CD14-positive monocyte (primary cell): ENCODE results near the gene KRTAP13-1. TPM values are rescaled to one million over a fixed set of nuclear protein-coding genes. Genes with fewer than 3 reads are reported as not detected.

Experiments
- DNase-seq, 3 donors: peaks; one replicate each; pipeline ENCODE4 v3.0.0-alpha.2; 2011 to 2022
- H2AFZ ChIP-seq: 2 replicates; pipeline ENCODE4 v1.6.0; 2012; ENCODE audit warnings: mild to moderate bottlenecking, low read depth, low read length, inconsistent platforms; ENCODE audit not compliant: insufficient read depth, poor library complexity, severe bottlenecking
- H3K27ac ChIP-seq, 2 donors: 1 replicate in 1 of 2; 2 replicates in 1 of 2; pipeline ENCODE4 v1.5.1; 2012 to 2013; ENCODE audit warnings: low read length in 2 of 2, control low read depth in 1 of 2, inconsistent platforms in 1 of 2, low read depth in 1 of 2, mild to moderate bottlenecking in 1 of 2
- H3K27me3 ChIP-seq, 2 donors: one replicate each; pipeline versions ENCODE4 v1.6.0 to v1.6.1; 2011 to 2013; ENCODE audit warnings: low read length in 2 of 2; ENCODE audit not compliant: control insufficient read depth in 2 of 2, insufficient read depth in 2 of 2
- H3K36me3 ChIP-seq, 2 donors: replicated peaks in 1 of 2; 1 replicate in 1 of 2; 2 replicates in 1 of 2; pipeline versions ENCODE4 v1.5.1 to v1.6.1; 2012 to 2013; ENCODE audit warnings: low read length in 2 of 2, control low read depth in 1 of 2, inconsistent platforms in 1 of 2, mild to moderate bottlenecking in 1 of 2; ENCODE audit not compliant: insufficient read depth in 2 of 2, control insufficient read depth in 1 of 2
- H3K4me1 ChIP-seq, 2 donors: 1 replicate in 1 of 2; 2 replicates in 1 of 2; pipeline versions ENCODE4 v1.5.1 to v1.6.1; 2012 to 2013; ENCODE audit warnings: low read length in 2 of 2, control low read depth in 1 of 2, inconsistent platforms in 1 of 2, mild to moderate bottlenecking in 1 of 2, moderate library complexity in 1 of 2; ENCODE audit not compliant: insufficient read depth in 2 of 2, control insufficient read depth in 1 of 2
- H3K4me2 ChIP-seq: replicated peaks from 2 replicates; pipeline ENCODE3; 2012; ENCODE audit warnings: low read length, moderate library complexity, mild to moderate bottlenecking; ENCODE audit not compliant: poor library complexity, severe bottlenecking; ENCODE audit errors: extremely low read depth
- H3K4me3 ChIP-seq, 3 experiments: fragments of 200-600 bp in 1 of 3; sonication (generic) in 1 of 3; replicated peaks in 1 of 3; 1 replicate in 2 of 3; 2 replicates in 1 of 3; pipeline ENCODE4 v1.5.1; 2011 to 2013; ENCODE audit warnings: low read length in 3 of 3, mild to moderate bottlenecking in 3 of 3, control low read depth in 2 of 3, low read depth in 2 of 3, inconsistent platforms in 1 of 3, moderate library complexity in 1 of 3
- H3K79me2 ChIP-seq: 2 replicates; pipeline ENCODE4 v1.6.0; 2012; ENCODE audit warnings: mild to moderate bottlenecking, control low read depth, inconsistent platforms, low read length, moderate library complexity; ENCODE audit not compliant: insufficient read depth
- H3K9ac ChIP-seq: 2 replicates; pipeline ENCODE4 v1.6.0; 2017; ENCODE audit warnings: low read length, mild to moderate bottlenecking; ENCODE audit not compliant: insufficient read depth, poor library complexity, severe bottlenecking
- H3K9me3 ChIP-seq, 2 donors: replicated peaks in 1 of 2; 1 replicate in 1 of 2; 2 replicates in 1 of 2; pipeline versions ENCODE4 v1.5.1 to v1.6.1; 2012 to 2013; ENCODE audit warnings: low read length in 2 of 2, control low read depth in 1 of 2; ENCODE audit not compliant: control insufficient read depth in 1 of 2, insufficient read depth in 1 of 2
- H4K20me1 ChIP-seq: 2 replicates; pipeline ENCODE4 v1.6.0; 2012; ENCODE audit warnings: mild to moderate bottlenecking, low read length, control low read depth, moderate library complexity; ENCODE audit not compliant: insufficient read depth
- H3K27ac Mint-ChIP-seq, 7 donors: one replicate each; pipeline ENCODE4 v1.8.0; 2020; ENCODE audit warnings: mild to moderate bottlenecking in 7 of 7, mixed read lengths in 7 of 7, moderate library complexity in 6 of 7, inconsistent platforms in 2 of 7
- H3K27me3 Mint-ChIP-seq, 3 donors: one replicate each; pipeline ENCODE4 v1.8.0; 2021 to 2022; ENCODE audit warnings: low read depth in 3 of 3, mild to moderate bottlenecking in 3 of 3, mixed read lengths in 3 of 3, moderate library complexity in 3 of 3, inconsistent platforms in 1 of 3
- H3K36me3 Mint-ChIP-seq, 2 donors: one replicate each; pipeline ENCODE4 v1.8.0; 2020; ENCODE audit warnings: mixed read lengths in 2 of 2, inconsistent platforms in 1 of 2, mild to moderate bottlenecking in 1 of 2
- H3K4me1 Mint-ChIP-seq: one replicate; pipeline ENCODE4 v1.8.0; 2020; ENCODE audit warnings: mild to moderate bottlenecking, mixed read lengths
- H3K4me3 Mint-ChIP-seq, 2 donors: one replicate each; pipeline ENCODE4 v1.8.0; 2020; ENCODE audit warnings: mild to moderate bottlenecking in 2 of 2, mixed read lengths in 2 of 2, moderate library complexity in 1 of 2
- H3K9me3 Mint-ChIP-seq, 7 donors: one replicate each; pipeline ENCODE4 v1.8.0; 2020 to 2022; ENCODE audit warnings: mixed read lengths in 7 of 7, mild to moderate bottlenecking in 6 of 7, moderate library complexity in 6 of 7, inconsistent platforms in 2 of 7
- WGBS: methylation state at CpG from one replicate; pipeline ENCODE4 v1.1.5; 2013; ENCODE audit warnings: missing lambda C conversion rate; ENCODE audit not compliant: insufficient coverage; 5-methylcytosine and 5-hydroxymethylcytosine counted together
- intact Hi-C, 2 donors: fragments of 100-400 bp; cut with micrococcal nuclease; formaldehyde crosslinking; loops; one replicate each; pipeline versions ENCODE4 v1.15.0 to v1.15.1; 2023
- polyA plus RNA-seq, 3 donors: library from polyadenylated mRNA; depleted of rRNA in 1 of 3; unstranded in 2 of 3; stranded (reverse) in 1 of 3; fragments of 300-500 nt in 2 of 3; fragments of >200 nt in 1 of 3; fragmentation: Illumina TruSeq in 2 of 3; gene quantifications; 1 replicate in 2 of 3; 2 replicates in 1 of 3; pipeline ENCODE4 v1.2.3, GENCODE V29; 2012 to 2021
- TF ChIP-seq, protein P1 (sequence below): fragments of 200-600 bp; IDR thresholded peaks from one replicate; pipeline ENCODE4 v1.8.0; 2022; ENCODE audit warnings: antibody characterized with exemption, mild to moderate bottlenecking

The KRTAP13-1 gene
- polyA plus RNA-seq, 3 donors, result not detected

DNA sequence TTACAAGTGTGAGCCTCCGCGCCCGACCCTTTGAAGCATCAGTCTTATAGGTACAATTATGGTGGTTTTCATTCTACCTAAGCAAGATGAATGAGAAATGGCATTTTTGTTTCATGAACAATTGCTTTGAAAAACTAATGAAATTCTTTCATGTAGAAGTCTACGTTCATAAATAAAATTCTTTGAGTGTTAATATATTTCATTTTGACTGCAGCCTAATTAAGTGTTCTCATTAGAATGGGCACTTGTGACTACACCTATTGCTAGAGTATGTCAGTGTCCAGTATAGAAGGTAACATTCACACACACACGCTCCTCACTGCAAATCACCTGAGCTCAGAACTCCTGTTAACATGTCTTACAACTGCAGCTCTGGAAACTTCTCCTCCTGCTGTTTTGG lies 44.1 kb downstream of the KRTAP13-1 start, which contains the start of gene KRTAP15-1:
Gene KRTAP15-1 (plus strand): TSS at position 301 of the 400 bp plus-strand sequence. CDS start 53 bp downstream, at position 354.
- no peak for DNase-seq
- no peaks in the 10 kb centered on the region for H3K4me1 ChIP-seq
- 93% methylated on average over 3 of the region's 5 CpGs for WGBS
- no peaks in the 10 kb centered on the region for H3K36me3 ChIP-seq
- Mint-ChIP-seq H3K9me3 (peaks cover 0 to 8% (median 1%) of the 10 kb centered on the region in 7 donors), H3K36me3 (no peaks in the 10 kb centered on the region), H3K4me1 (no peaks in the 10 kb centered on the region), H3K4me3 (no peak within 1 kb of the TSS), H3K27ac (no peak within 1 kb of the TSS), H3K27me3 (no peaks in the 10 kb centered on the region)
- H3K27me3 ChIP-seq, result no peaks in the 10 kb centered on the region
- TF ChIP-seq, protein P1, sequence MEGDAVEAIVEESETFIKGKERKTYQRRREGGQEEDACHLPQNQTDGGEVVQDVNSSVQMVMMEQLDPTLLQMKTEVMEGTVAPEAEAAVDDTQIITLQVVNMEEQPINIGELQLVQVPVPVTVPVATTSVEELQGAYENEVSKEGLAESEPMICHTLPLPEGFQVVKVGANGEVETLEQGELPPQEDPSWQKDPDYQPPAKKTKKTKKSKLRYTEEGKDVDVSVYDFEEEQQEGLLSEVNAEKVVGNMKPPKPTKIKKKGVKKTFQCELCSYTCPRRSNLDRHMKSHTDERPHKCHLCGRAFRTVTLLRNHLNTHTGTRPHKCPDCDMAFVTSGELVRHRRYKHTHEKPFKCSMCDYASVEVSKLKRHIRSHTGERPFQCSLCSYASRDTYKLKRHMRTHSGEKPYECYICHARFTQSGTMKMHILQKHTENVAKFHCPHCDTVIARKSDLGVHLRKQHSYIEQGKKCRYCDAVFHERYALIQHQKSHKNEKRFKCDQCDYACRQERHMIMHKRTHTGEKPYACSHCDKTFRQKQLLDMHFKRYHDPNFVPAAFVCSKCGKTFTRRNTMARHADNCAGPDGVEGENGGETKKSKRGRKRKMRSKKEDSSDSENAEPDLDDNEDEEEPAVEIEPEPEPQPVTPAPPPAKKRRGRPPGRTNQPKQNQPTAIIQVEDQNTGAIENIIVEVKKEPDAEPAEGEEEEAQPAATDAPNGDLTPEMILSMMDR, result no peak
- no peaks in the 10 kb centered on the region for H3K9me3 ChIP-seq
- no peak within 1 kb of the TSS for H3K4me3 ChIP-seq
- no peaks in the 10 kb centered on the region for H3K79me2 ChIP-seq
- no peak within 1 kb of the TSS for H3K4me2 ChIP-seq
- H4K20me1 ChIP-seq, result no peaks in the 10 kb centered on the region
- intact Hi-C loops, result no loop called here
- no peak within 1 kb of the TSS for H2AFZ ChIP-seq
- H3K27ac ChIP-seq, result no peak within 1 kb of the TSS
- no peak within 1 kb of the TSS for H3K9ac ChIP-seq

DNA sequence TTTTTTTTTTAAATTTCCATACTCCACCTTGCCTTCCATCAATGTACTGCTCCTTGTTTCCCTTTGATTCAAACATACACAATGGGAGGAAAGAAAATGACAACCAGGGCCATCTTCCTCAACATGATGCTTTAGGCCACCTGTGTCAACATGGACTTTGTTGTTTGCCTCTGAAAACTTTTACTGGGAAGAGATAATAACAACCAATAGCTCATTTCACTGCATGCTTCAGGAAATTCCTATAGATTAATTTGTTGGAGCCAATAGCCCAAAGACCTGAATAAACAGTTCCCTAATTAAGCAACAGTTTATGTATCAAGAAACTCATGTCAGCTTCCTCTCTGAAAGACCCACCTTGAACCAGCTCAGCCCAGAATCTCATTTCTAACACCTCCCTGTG lies 47.4 kb downstream of the KRTAP13-1 start:
- H4K20me1 ChIP-seq, result no peaks in the 10 kb centered on the region
- H3K9ac ChIP-seq, result no peak overlapping the region
- Mint-ChIP-seq H3K36me3 (no peaks in the 10 kb centered on the region), H3K27ac (no peak overlapping the region), H3K4me3 (no peak overlapping the region), H3K4me1 (no peaks in the 10 kb centered on the region), H3K9me3 (peaks cover 0 to 8% (median 1%) of the 10 kb centered on the region in 7 donors), H3K27me3 (no peaks in the 10 kb centered on the region)
- H3K9me3 ChIP-seq, result no peaks in the 10 kb centered on the region
- intact Hi-C loops, result no loop called here
- no peak for DNase-seq
- no peaks in the 10 kb centered on the region for H3K79me2 ChIP-seq
- TF ChIP-seq, protein P1, result no peak
- no peaks in the 10 kb centered on the region for H3K4me1 ChIP-seq
- no peak overlapping the region for H2AFZ ChIP-seq
- no peak overlapping the region for H3K4me2 ChIP-seq
- H3K4me3 ChIP-seq, result no peak overlapping the region
- H3K27me3 ChIP-seq, result no peaks in the 10 kb centered on the region
- no peak overlapping the region for H3K27ac ChIP-seq
- H3K36me3 ChIP-seq, result no peaks in the 10 kb centered on the region
